K562 (cell line): ENCODE data around the gene MLX. TPM values are rescaled to one million over a fixed set of nuclear protein-coding genes. Genes with fewer than 3 reads are reported as not detected.

Experiments used
- CBX1 ChIP-seq: sonication (generic); IDR thresholded peaks from 2 replicates; pipeline ENCODE4 v1.6.1; 2016; ENCODE audit warnings: antibody characterized with exemption, low read depth, mild to moderate bottlenecking
- CEBPG ChIP-seq, 3 experiments: fragments of 200-800 bp in 1 of 3; sonication (Bioruptor generic) in 1 of 3; sonication (generic) in 1 of 3; formaldehyde crosslinking in 1 of 3; IDR thresholded peaks in 2 of 3; conservative IDR thresholded peaks in 1 of 3; 2 replicates each; pipeline versions ENCODE4 v1.6.1 to v1.8.0; 2016 to 2022; ENCODE audit warnings: missing compliant biosample characterization in 2 of 3, missing genetic modification characterization in 2 of 3, mild to moderate bottlenecking in 1 of 3, missing genetic modification reagents in 1 of 3
- CHD4 ChIP-seq: fragments of 200-600 bp; sonication (generic); IDR thresholded peaks from 3 replicates; pipeline ENCODE4 v1.6.1; 2012; ENCODE audit warnings: low read depth, mild to moderate bottlenecking, mixed read lengths, low read length, inconsistent platforms; ENCODE audit not compliant: insufficient read depth, insufficient replicate concordance, poor library complexity, severe bottlenecking
- CTCFL ChIP-seq: IDR thresholded peaks from 2 replicates; pipeline ENCODE4 v1.6.1; 2011; ENCODE audit warnings: borderline replicate concordance, low read depth, mild to moderate bottlenecking, moderate library complexity, low read length; ENCODE audit not compliant: insufficient read depth, poor library complexity, severe bottlenecking
- E2F4 ChIP-seq: sonication (generic); formaldehyde crosslinking; IDR thresholded peaks from 2 replicates; pipeline ENCODE4 v1.8.0; 2022; ENCODE audit warnings: mild to moderate bottlenecking, low read depth, missing genetic modification reagents
- E4F1 ChIP-seq: fragments of 250-450 bp; sonication (Bioruptor Pico); IDR thresholded peaks from 2 replicates; pipeline ENCODE4 v1.5.0; 2021; ENCODE audit warnings: mild to moderate bottlenecking, borderline replicate concordance
- HMBOX1 ChIP-seq: sonication (generic); IDR thresholded peaks from 2 replicates; pipeline ENCODE4 v1.6.1; 2016
- KHSRP ChIP-seq: fragments of 450-650 bp; IDR thresholded peaks from 2 replicates; pipeline ENCODE4 v1.6.1; 2017
- MBD1 ChIP-seq: fragments of 250-450 bp; sonication (Bioruptor Pico); IDR thresholded peaks from 2 replicates; pipeline ENCODE4 v1.8.0; 2022; ENCODE audit warnings: inconsistent platforms
- PHB2 ChIP-seq: fragments of 450-650 bp; IDR thresholded peaks from 2 replicates; pipeline ENCODE4 v1.6.1; 2017; ENCODE audit warnings: low read depth
- RUNX1 ChIP-seq: sonication (generic); IDR thresholded peaks from 2 replicates; pipeline ENCODE4 v1.6.1; 2016; ENCODE audit warnings: antibody characterized with exemption, low read depth
- TBP ChIP-seq: optimal IDR thresholded peaks from 2 replicates; pipeline ENCODE3; 2011; ENCODE audit warnings: low read depth, low read length, improper control_type of control experiment
- ZNF280B ChIP-seq: fragments of 250-450 bp; sonication (Bioruptor Pico); IDR thresholded peaks from 2 replicates; pipeline ENCODE4 v1.5.1; 2021; ENCODE audit warnings: mild to moderate bottlenecking
- ZNF408 ChIP-seq: fragments of 250-450 bp; sonication (Bioruptor Pico); IDR thresholded peaks from 2 replicates; pipeline ENCODE4 v1.4.0; 2020; ENCODE audit warnings: low read depth, mild to moderate bottlenecking, moderate library complexity
- ZNF511 ChIP-seq: sonication (generic); formaldehyde crosslinking; IDR thresholded peaks from 2 replicates; pipeline ENCODE4 v1.8.0; 2022; ENCODE audit warnings: mild to moderate bottlenecking, missing genetic modification reagents
- polyA plus RNA-seq, 8 experiments: library from polyadenylated mRNA; depleted of rRNA in 4 of 8; stranded (reverse) in 5 of 8; unstranded in 3 of 8; fragments of >200 nt; fragmentation: Nextera tagmentation in 2 of 8; fragmentation: Illumina TruSeq in 1 of 8; extraction: Ambion mirVana in 2 of 8; extraction: Trizol in 1 of 8; gene quantifications; 2 replicates each; pipeline versions ENCODE4 v1.2.1 to v1.2.3, GENCODE V29; 2011 to 2014; ENCODE audit warnings: inconsistent platforms in 1 of 8, missing spikeins in 1 of 8
- total RNA-seq, 7 experiments: library from RNA; depleted of rRNA in 6 of 7; stranded (reverse); fragments of >200 nt in 6 of 7; fragmentation: Illumina TruSeq in 2 of 7; extraction: Trizol in 2 of 7; gene quantifications; 2 replicates each; pipeline versions ENCODE4 v1.2.1 to v1.2.3, GENCODE V29; 2011 to 2021; ENCODE audit warnings: low replicate concordance in 1 of 7

The MLX gene
- total and polyA plus RNA-seq, 9 of the 15 experiments (the other 6 are each of a cell fraction or from before 2014, with no cell fraction given) = 42.9 to 100 (median 58.9) TPM

- no peak for TF ChIP-seq E4F1 (CRISPR knock-in tag)
- TF ChIP-seq ZNF511 (CRISPR knock-in tag) = no peak
- TF ChIP-seq CEBPG (CRISPR knock-in tag; IDR thresholded peaks at IDR 0.05) = no peak
- TF ChIP-seq CEBPG (tag; conservative IDR thresholded peaks at IDR 0.05 in 1 of 2, IDR thresholded peaks at IDR 0.05 in 1 of 2) = no peak
- TF ChIP-seq CBX1 = no peak
- TF ChIP-seq PHB2 = no peak
- no peak for TF ChIP-seq E2F4 (CRISPR knock-in tag)
- no peak for TF ChIP-seq MBD1 (CRISPR knock-in tag)
- TF ChIP-seq ZNF280B = no peak
- no peak for TF ChIP-seq ZNF408 (CRISPR knock-in tag)
- no peak for TF ChIP-seq RUNX1
- TF ChIP-seq HMBOX1 = no peak
- TF ChIP-seq KHSRP = no peak
- TF ChIP-seq CTCFL = no peak
- TF ChIP-seq TBP = no peak
- TF ChIP-seq CHD4 = no peak
These were observed 48.7 kb upstream of the MLX start (continued) for GRCh38 chr17:42518046-42518754.
